ENCODE results near the gene TNFSF10. TPM values are rescaled to one million over a fixed set of nuclear protein-coding genes. Genes with fewer than 3 reads are reported as not detected.

TNFSF10 gene
- total RNA-seq, 5 donors from 2014 or later (not counting 1 experiment from before 2014, with no cell fraction given): 22.3 to 49.7 (median 35.8) TPM

GRCh38 chr3:172536993-172537419 is 13.8 kb upstream of the TNFSF10 start:
- peak in 1 of 35 experiments; percentile 24 for DNase-seq
- Histone ChIP-seq H3K4me3 (ENCODE audit: control insufficient read depth in 1 of 2, extremely low read depth in 1 of 2, low read length in 1 of 2) (no peak overlapping the region), H3K4me1 (ENCODE audit: control insufficient read depth in 1 of 2, extremely low read depth in 1 of 2, insufficient read depth in 2 of 2, low read length in 2 of 2) (peaks cover 15 to 17% of the 10 kb centered on the region in 2 experiments), H3K27ac (ENCODE audit: low read length) (peak overlapping the region; percentile 33), H3K9me3 (no peaks in the 10 kb centered on the region), H3K36me3 (ENCODE audit: control insufficient read depth in 2 of 2, extremely low read depth in 1 of 2, insufficient read depth in 1 of 2, low read length in 1 of 2) (no peaks in the 10 kb centered on the region), H3K27me3 (replicated peaks in 1 of 2; ENCODE audit: control insufficient read depth in 2 of 2, extremely low read depth in 1 of 2, insufficient read depth in 2 of 2, low read length in 1 of 2) (no peaks in the 10 kb centered on the region)
- CTCF ChIA-PET: interaction anchor here (0.6 to 1.0 kb wide), 3 partner anchors 59 to 508 kb away, joined by 3 to 9 read pairs (median 4); no protein-coding TSS in a partner anchor
- peak; percentile 65 to 80 (median 76) for ATAC-seq (replicated peaks in 1 of 4)
- peaks cover 31 to 46% (median 36%) of the 10 kb centered on the region in 3 donors for H3K4me1 Mint-ChIP-seq
- peak overlapping the region in 2 of 3 donors; percentile 17 to 62 for H3K4me3 Mint-ChIP-seq
- WGBS (ENCODE audit: insufficient coverage): 20% methylated on average over 4 of the region's 5 CpGs
- POLR2A ChIA-PET: interaction anchor here in 1 of 2 donors (0.6 kb wide), 1 partner anchor 213 kb away, joined by 6 read pairs; no protein-coding TSS in a partner anchor
- H3K36me3 Mint-ChIP-seq: no peaks in the 10 kb centered on the region
- H3K9me3 Mint-ChIP-seq: no peaks in the 10 kb centered on the region
- H3K27ac Mint-ChIP-seq: peak overlapping the region; percentile 89 to 93
- H3K27me3 Mint-ChIP-seq: no peaks in the 10 kb centered on the region

- Mint-ChIP-seq H3K4me3 (peak overlapping the region in 1 of 3 donors; percentile 62), H3K4me1 (peaks cover 31 to 48% (median 36%) of the 10 kb centered on the region in 3 donors), H3K36me3 (no peaks in the 10 kb centered on the region), H3K27ac (peak overlapping the region; percentile 89 to 93), H3K9me3 (no peaks in the 10 kb centered on the region), H3K27me3 (no peaks in the 10 kb centered on the region)
- H3K27me3 ChIP-seq (replicated peaks in 1 of 2; ENCODE audit: control insufficient read depth in 2 of 2, extremely low read depth in 1 of 2, insufficient read depth in 2 of 2, low read length in 1 of 2): no peaks in the 10 kb centered on the region
- H3K4me3 ChIP-seq (ENCODE audit: control insufficient read depth in 1 of 2, extremely low read depth in 1 of 2, low read length in 1 of 2): no peak overlapping the region
- ATAC-seq (replicated peaks in 1 of 4) (peak in 1 of 4 experiments; percentile 38), DNase-seq (no peak)
- ChIA-PET CTCF (interaction anchor here in 1 of 2 donors (0.6 kb wide), 2 partner anchors 508 to 997 kb away, joined by 3 read pairs; no protein-coding TSS in a partner anchor), POLR2A (no interaction called here)
- H3K4me1 ChIP-seq (ENCODE audit: control insufficient read depth in 1 of 2, extremely low read depth in 1 of 2, insufficient read depth in 2 of 2, low read length in 2 of 2): peaks cover 15 to 19% of the 10 kb centered on the region in 2 experiments
- no peak overlapping the region for H3K27ac ChIP-seq (ENCODE audit: low read length)
- H3K36me3 ChIP-seq (ENCODE audit: control insufficient read depth in 2 of 2, extremely low read depth in 1 of 2, insufficient read depth in 1 of 2, low read length in 1 of 2): no peaks in the 10 kb centered on the region
- no peaks in the 10 kb centered on the region for H3K9me3 ChIP-seq
- no CpG with 5 or more reads among the region's 1 CpG for WGBS (ENCODE audit: insufficient coverage)
These were observed 13.3 kb upstream of the TNFSF10 start for GRCh38 chr3:172536505-172536904.

- no peaks in the 10 kb centered on the region for H3K9me3 Mint-ChIP-seq
- Histone ChIP-seq H3K4me1 (ENCODE audit: control insufficient read depth in 1 of 2, extremely low read depth in 1 of 2, insufficient read depth in 2 of 2, low read length in 2 of 2) (peaks cover 14 to 18% of the 10 kb centered on the region in 2 experiments), H3K36me3 (ENCODE audit: control insufficient read depth in 2 of 2, extremely low read depth in 1 of 2, insufficient read depth in 1 of 2, low read length in 1 of 2) (no peaks in the 10 kb centered on the region), H3K27me3 (replicated peaks in 1 of 2; ENCODE audit: control insufficient read depth in 2 of 2, extremely low read depth in 1 of 2, insufficient read depth in 2 of 2, low read length in 1 of 2) (no peaks in the 10 kb centered on the region), H3K27ac (ENCODE audit: low read length) (peak overlapping the region; percentile 18), H3K4me3 (ENCODE audit: control insufficient read depth in 1 of 2, extremely low read depth in 1 of 2, low read length in 1 of 2) (no peak overlapping the region), H3K9me3 (no peaks in the 10 kb centered on the region)
- peaks cover 19 to 28% (median 20%) of the 10 kb centered on the region in 3 donors for H3K4me1 Mint-ChIP-seq
- H3K4me3 Mint-ChIP-seq: peak overlapping the region in 1 of 3 donors; percentile 54
- POLR2A ChIA-PET: interaction anchor here in 1 of 2 donors (0.6 to 0.8 kb wide), 2 partner anchors 10 to 14 kb away, joined by 3 read pairs; no protein-coding TSS in a partner anchor
- H3K27me3 Mint-ChIP-seq: no peaks in the 10 kb centered on the region
- peak overlapping the region; percentile 84 to 87 for H3K27ac Mint-ChIP-seq
- CTCF ChIA-PET: interaction anchor here (0.6 to 2.4 kb wide), 12 partner anchors 8 to 202 kb away, joined by 3 to 18 read pairs (median 4); no protein-coding TSS in a partner anchor
- WGBS (ENCODE audit: insufficient coverage): no CpG with 5 or more reads among the region's 2 CpGs
- H3K36me3 Mint-ChIP-seq: no peaks in the 10 kb centered on the region
- DNase-seq (peak in 3 of 35 experiments; percentile 4 to 49 (median 5)), ATAC-seq (replicated peaks in 1 of 4) (peak; percentile 77 to 82 (median 78))
These were observed 7.3 kb upstream of the TNFSF10 start for GRCh38 chr3:172530566-172530965.

GRCh38 chr3:172530101-172530561 is 6.9 kb upstream of the TNFSF10 start:
- H3K27ac ChIP-seq (ENCODE audit: low read length): peak overlapping the region; percentile 18
- Mint-ChIP-seq H3K4me1 (peaks cover 19 to 27% (median 21%) of the 10 kb centered on the region in 3 donors), H3K36me3 (no peaks in the 10 kb centered on the region), H3K4me3 (peak overlapping the region in 1 of 3 donors; percentile 54), H3K27ac (peak overlapping the region; percentile 84 to 87), H3K27me3 (no peaks in the 10 kb centered on the region), H3K9me3 (no peaks in the 10 kb centered on the region)
- ChIA-PET CTCF (interaction anchor here (0.6 to 2.4 kb wide), 12 partner anchors 11 to 201 kb away, joined by 3 to 18 read pairs (median 4); no protein-coding TSS in a partner anchor), POLR2A (interaction anchor here in 1 of 2 donors (0.6 to 0.8 kb wide), 2 partner anchors 10 to 13 kb away, joined by 3 read pairs; no protein-coding TSS in a partner anchor)
- H3K4me1 ChIP-seq (ENCODE audit: control insufficient read depth in 1 of 2, extremely low read depth in 1 of 2, insufficient read depth in 2 of 2, low read length in 2 of 2): peaks cover 14 to 18% of the 10 kb centered on the region in 2 experiments
- H3K36me3 ChIP-seq (ENCODE audit: control insufficient read depth in 2 of 2, extremely low read depth in 1 of 2, insufficient read depth in 1 of 2, low read length in 1 of 2): no peaks in the 10 kb centered on the region
- no peak overlapping the region for H3K4me3 ChIP-seq (ENCODE audit: control insufficient read depth in 1 of 2, extremely low read depth in 1 of 2, low read length in 1 of 2)
- peak; percentile 52 to 66 (median 62) for ATAC-seq (replicated peaks in 1 of 4)
- no peaks in the 10 kb centered on the region for H3K9me3 ChIP-seq
- H3K27me3 ChIP-seq (replicated peaks in 1 of 2; ENCODE audit: control insufficient read depth in 2 of 2, extremely low read depth in 1 of 2, insufficient read depth in 2 of 2, low read length in 1 of 2): no peaks in the 10 kb centered on the region
- 49% methylated on average over 2 of the region's 2 CpGs for WGBS (ENCODE audit: insufficient coverage)
- DNase-seq: peak in 1 of 35 experiments; percentile 14

- ChIA-PET CTCF (interaction anchor here (0.6 to 1.0 kb wide), 3 partner anchors 68 to 96 kb away, joined by 3 read pairs; no protein-coding TSS in a partner anchor), POLR2A (no interaction called here)
- WGBS (ENCODE audit: insufficient coverage): 80% methylated on average over 1 of the region's 3 CpGs
- Histone ChIP-seq H3K27me3 (replicated peaks in 1 of 2; ENCODE audit: control insufficient read depth in 2 of 2, extremely low read depth in 1 of 2, insufficient read depth in 2 of 2, low read length in 1 of 2) (no peaks in the 10 kb centered on the region), H3K9me3 (no peaks in the 10 kb centered on the region), H3K4me3 (ENCODE audit: control insufficient read depth in 1 of 2, extremely low read depth in 1 of 2, low read length in 1 of 2) (no peak overlapping the region), H3K36me3 (ENCODE audit: control insufficient read depth in 2 of 2, extremely low read depth in 1 of 2, insufficient read depth in 1 of 2, low read length in 1 of 2) (no peaks in the 10 kb centered on the region), H3K4me1 (ENCODE audit: control insufficient read depth in 1 of 2, extremely low read depth in 1 of 2, insufficient read depth in 2 of 2, low read length in 2 of 2) (peaks cover 20 to 26% of the 10 kb centered on the region in 2 experiments), H3K27ac (ENCODE audit: low read length) (no peak overlapping the region)
- no peak for ATAC-seq (replicated peaks in 1 of 4)
- Mint-ChIP-seq H3K9me3 (no peaks in the 10 kb centered on the region), H3K27me3 (no peaks in the 10 kb centered on the region), H3K27ac (no peak overlapping the region), H3K4me3 (no peak overlapping the region), H3K36me3 (no peaks in the 10 kb centered on the region), H3K4me1 (peaks cover 28 to 40% (median 36%) of the 10 kb centered on the region in 3 donors)
- DNase-seq: no peak
These were observed 5.4 kb upstream of the TNFSF10 start for GRCh38 chr3:172528677-172529076.

- no peak overlapping the region for H3K4me3 ChIP-seq (ENCODE audit: control insufficient read depth in 1 of 2, extremely low read depth in 1 of 2, low read length in 1 of 2)
- CTCF ChIA-PET: interaction anchor here in 1 of 2 donors (0.6 kb wide), 1 partner anchor 31 kb away, joined by 3 read pairs; no protein-coding TSS in a partner anchor
- no peaks in the 10 kb centered on the region for H3K9me3 ChIP-seq
- Mint-ChIP-seq H3K36me3 (no peaks in the 10 kb centered on the region), H3K27me3 (no peaks in the 10 kb centered on the region), H3K4me1 (peaks cover 34 to 46% (median 42%) of the 10 kb centered on the region in 3 donors), H3K4me3 (no peak overlapping the region), H3K9me3 (no peaks in the 10 kb centered on the region), H3K27ac (no peak overlapping the region)
- no peak for ATAC-seq (replicated peaks in 1 of 4)
- no peak overlapping the region for H3K27ac ChIP-seq (ENCODE audit: low read length)
- POLR2A ChIA-PET: no interaction called here
- no peaks in the 10 kb centered on the region for H3K36me3 ChIP-seq (ENCODE audit: control insufficient read depth in 2 of 2, extremely low read depth in 1 of 2, insufficient read depth in 1 of 2, low read length in 1 of 2)
- peaks cover 20 to 32% of the 10 kb centered on the region in 2 experiments for H3K4me1 ChIP-seq (ENCODE audit: control insufficient read depth in 1 of 2, extremely low read depth in 1 of 2, insufficient read depth in 2 of 2, low read length in 2 of 2)
- no peaks in the 10 kb centered on the region for H3K27me3 ChIP-seq (replicated peaks in 1 of 2; ENCODE audit: control insufficient read depth in 2 of 2, extremely low read depth in 1 of 2, insufficient read depth in 2 of 2, low read length in 1 of 2)
- DNase-seq: no peak
- WGBS (ENCODE audit: insufficient coverage): no CpG with 5 or more reads among the region's 2 CpGs
These were observed 4.1 kb upstream of the TNFSF10 start for GRCh38 chr3:172527306-172527705.

Measured in T-cell (primary cell).